ENCODE results near the gene MDM2. TPM values are rescaled to one million over a fixed set of nuclear protein-coding genes. Genes with fewer than 3 reads are reported as not detected.

MDM2 gene
- total and polyA plus RNA-seq, 2 of the 8 experiments (the other 6 are each of a cell fraction or from before 2014, with no cell fraction given) = 15.1 to 115 TPM

DNA sequence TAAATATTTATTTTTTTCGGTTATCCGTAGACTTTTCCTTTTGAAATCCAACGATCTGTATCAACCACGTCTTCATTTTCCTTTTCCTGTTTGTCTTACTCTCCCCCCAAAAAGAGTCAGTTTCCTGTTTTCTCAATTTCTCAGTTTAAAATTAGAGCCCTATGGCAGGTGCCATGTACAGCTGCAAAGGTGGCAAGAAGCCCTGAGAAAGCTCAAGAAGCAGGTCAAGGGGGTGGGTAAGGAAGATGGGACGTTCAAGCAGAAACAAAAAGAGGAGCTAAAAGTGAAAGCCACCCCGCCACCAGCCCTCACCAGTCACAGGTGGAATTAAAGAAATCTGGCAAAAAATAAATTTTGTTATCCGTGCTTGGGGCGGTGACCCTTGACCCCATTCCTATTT lies 35.3 kb upstream of the MDM2 start:
- CTCF ChIA-PET (ENCODE audit: partially characterized antibody) = interaction anchor here (0.7 kb wide), 1 partner anchor 11 kb away, joined by 4 read pairs; no protein-coding TSS in a partner anchor
- Histone ChIP-seq H3K27ac (ENCODE audit: low read depth, low read length) (no peak overlapping the region), H2BK12ac (ENCODE audit: low read depth, low read length) (no peak overlapping the region), H3K4me1 (replicated peaks in 1 of 4; ENCODE audit: control insufficient read depth in 3 of 4, insufficient read depth in 4 of 4, low read length in 3 of 4) (no peaks in the 10 kb centered on the region), H2BK5ac (ENCODE audit: low read depth, low read length) (no peak overlapping the region), H3K18ac (ENCODE audit: extremely low read depth, low read length) (no peak overlapping the region), H3K14ac (ENCODE audit: insufficient read length) (no peak overlapping the region), H3K56ac (replicated peaks; ENCODE audit: insufficient read length, low read depth, low read length) (no peak overlapping the region), H4K8ac (ENCODE audit: extremely low read depth, insufficient read depth, low read length) (no peak overlapping the region), H3K79me2 (ENCODE audit: control insufficient read depth in 1 of 2, insufficient read depth in 2 of 2, low read length in 2 of 2) (no peaks in the 10 kb centered on the region), H4K5ac (ENCODE audit: insufficient read length, low read depth, low read length) (no peak overlapping the region), H4K91ac (replicated peaks; ENCODE audit: insufficient read length, low read length) (no peak overlapping the region), H3K23me2 (ENCODE audit: low read depth, low read length) (no peaks in the 10 kb centered on the region), H3K4me2 (ENCODE audit: insufficient read depth in 1 of 2, low read depth in 2 of 2, low read length in 2 of 2) (no peak overlapping the region), H3K9me3 (ENCODE audit: insufficient read depth in 2 of 2, low read depth in 1 of 2, low read length in 1 of 2) (no peaks in the 10 kb centered on the region), H3K23ac (ENCODE audit: insufficient read length) (no peak overlapping the region), H2AFZ (ENCODE audit: low read length) (no peak overlapping the region), H2AK5ac (ENCODE audit: low read depth, low read length) (no peak overlapping the region), H2BK20ac (ENCODE audit: low read length) (no peak overlapping the region), H3K36me3 (ENCODE audit: control insufficient read depth in 2 of 4, insufficient read depth in 4 of 4, low read length in 3 of 4) (no peaks in the 10 kb centered on the region), H3K4ac (replicated peaks; ENCODE audit: insufficient read length, low read depth, low read length) (no peak overlapping the region), H3K9ac (replicated peaks in 1 of 4; ENCODE audit: extremely low read depth in 1 of 4, low read depth in 3 of 4, low read length in 3 of 4) (no peak overlapping the region), H3K4me3 (ENCODE audit: extremely low read depth in 1 of 4, insufficient read depth in 2 of 4, low read depth in 3 of 4, low read length in 4 of 4) (no peak overlapping the region), H4K20me1 (replicated peaks in 1 of 2; ENCODE audit: control insufficient read depth in 1 of 2, insufficient read depth in 2 of 2, low read length in 2 of 2) (no peaks in the 10 kb centered on the region), H2BK15ac (ENCODE audit: low read length) (no peak overlapping the region), H2BK120ac (replicated peaks; ENCODE audit: low read depth, low read length) (no peak overlapping the region), H3K27me3 (replicated peaks in 1 of 4; ENCODE audit: control insufficient read depth in 3 of 4, extremely low read depth in 1 of 4, insufficient read depth in 3 of 4, low read length in 3 of 4) (no peaks in the 10 kb centered on the region), H3K79me1 (ENCODE audit: low read depth, low read length) (no peaks in the 10 kb centered on the region)
- 93% methylated on average over 8 of the region's 8 CpGs; no CpG with 5 or more reads in 1 of the 2 experiments for WGBS, 2 experiments (ENCODE audit: extremely low coverage in 1 of 2, insufficient coverage in 1 of 2, insufficient read length in 1 of 2, insufficient replicate concordance in 2 of 2, low coverage in 1 of 2, low lambda C conversion rate in 2 of 2, missing lambda C conversion rate in 1 of 2)
- no peak for FAIRE-seq
- DNase-seq (ENCODE audit: low read depth in 1 of 2, low spot score in 2 of 2) = no peak
- TF ChIP-seq SIRT6 (IDR thresholded peaks at IDR 0.05; ENCODE audit: low read length) (no peak), FOSL1 (IDR thresholded peaks at IDR 0.05; ENCODE audit: insufficient read depth, low read depth, low read length) (no peak), BACH1 (IDR thresholded peaks at IDR 0.05; ENCODE audit: low read length) (no peak), BRCA1 (IDR thresholded peaks at IDR 0.05; ENCODE audit: low read depth, low read length) (no peak), EGR1 (IDR thresholded peaks at IDR 0.05; ENCODE audit: borderline replicate concordance, low read depth, low read length) (no peak)
- POLR2A ChIA-PET (ENCODE audit: partially characterized antibody) = interaction anchor here (1.2 to 2.1 kb wide), 2 partner anchors 11 to 41 kb away, joined by 3 to 8 read pairs; no protein-coding TSS in a partner anchor

All from H1 (cell line).